Neural cell (in vitro differentiated cells): Measurements from ENCODE around the gene RAP1GAP2. TPM values are rescaled to one million over a fixed set of nuclear protein-coding genes. Genes with fewer than 3 reads are reported as not detected.
"Not testable (repeated sequence)": the region's sequence is repeated elsewhere in the genome, so short reads cannot be mapped to it uniquely, and the experiment has no call there.

Experiments used
- H2AFZ ChIP-seq: fragments of 200-600, 300-800 bp; sonication (generic), shearing (Covaris generic); 2 replicates; pipeline ENCODE4 v1.6.0; 2014; ENCODE audit warnings: low read depth, mild to moderate bottlenecking, antibody characterized with exemption, low read length, moderate library complexity
- H3F3A ChIP-seq: fragments of 200-600 bp; shearing (Covaris generic); 2 replicates; pipeline ENCODE4 v1.6.1; 2016; ENCODE audit warnings: mild to moderate bottlenecking, moderate library complexity, mixed read lengths, antibody characterized with exemption, low read length; ENCODE audit not compliant: insufficient read depth, poor library complexity, severe bottlenecking
- H3K27ac ChIP-seq: fragments of 200-600, 300-800 bp; sonication (generic), shearing (Covaris generic); 2 replicates; pipeline ENCODE4 v1.5.1; 2014; ENCODE audit warnings: mild to moderate bottlenecking, low read length, moderate library complexity
- H3K27me3 ChIP-seq: fragments of 300-800, 200-600 bp; sonication (generic), shearing (Covaris generic); 2 replicates; pipeline ENCODE4 v1.6.0; 2014; ENCODE audit warnings: mild to moderate bottlenecking, low read depth, low read length, moderate library complexity; ENCODE audit not compliant: insufficient read depth
- H3K36me3 ChIP-seq: fragments of 300-800, 200-600 bp; sonication (generic), shearing (Covaris generic); 2 replicates; pipeline ENCODE4 v1.5.1; 2014; ENCODE audit warnings: mild to moderate bottlenecking, antibody characterized with exemption, low read length, moderate library complexity; ENCODE audit not compliant: insufficient read depth
- H3K4me2 ChIP-seq: fragments of 300-800, 200-600 bp; sonication (generic), shearing (Covaris generic); 2 replicates; pipeline ENCODE4 v1.6.0; 2014; ENCODE audit warnings: mild to moderate bottlenecking, low read length
- H3K4me3 ChIP-seq: fragments of 300-800, 200-600 bp; sonication (generic), shearing (Covaris generic); 2 replicates; pipeline ENCODE4 v1.5.1; 2014; ENCODE audit warnings: mild to moderate bottlenecking, low read length, moderate library complexity
- H3K79me2 ChIP-seq: fragments of 200-600 bp; shearing (Covaris generic); replicated peaks from 2 replicates; pipeline ENCODE4 v1.6.0; 2014; ENCODE audit warnings: mild to moderate bottlenecking, low read length, moderate library complexity; ENCODE audit not compliant: insufficient read depth
- H3K9ac ChIP-seq: fragments of 300-800, 200-600 bp; sonication (generic), shearing (Covaris generic); 2 replicates; pipeline ENCODE4 v1.6.1; 2016; ENCODE audit warnings: mild to moderate bottlenecking, low read length, mixed read lengths
- H3K9me2 ChIP-seq: fragments of 200-600 bp; shearing (Covaris generic); 2 replicates; pipeline ENCODE4 v1.6.1; 2016; ENCODE audit warnings: mild to moderate bottlenecking, low read length, mixed read lengths; ENCODE audit not compliant: insufficient read depth
- H3K9me3 ChIP-seq: fragments of 200-600, 300-800 bp; sonication (generic), shearing (Covaris generic); 2 replicates; pipeline ENCODE4 v1.6.1; 2016; ENCODE audit warnings: mild to moderate bottlenecking, mixed run types, low read length, moderate library complexity, mixed read lengths
- H4K20me1 ChIP-seq: fragments of 200-600 bp; shearing (Covaris generic); 2 replicates; pipeline ENCODE4 v1.6.1; 2016; ENCODE audit warnings: mild to moderate bottlenecking, mixed run types; ENCODE audit not compliant: insufficient read depth
- CTCF ChIP-seq: fragments of 450-650 bp; IDR thresholded peaks from 2 replicates; pipeline ENCODE4 v1.5.1; 2014; ENCODE audit warnings: antibody characterized with exemption, mild to moderate bottlenecking, moderate library complexity; ENCODE audit not compliant: poor library complexity, severe bottlenecking
- EP300 ChIP-seq: fragments of 450-650 bp; conservative IDR thresholded peaks from 2 replicates; pipeline ENCODE4 v1.6.1; 2014; ENCODE audit warnings: antibody characterized with exemption, mild to moderate bottlenecking, moderate library complexity; ENCODE audit not compliant: poor library complexity, severe bottlenecking
- EZH2 ChIP-seq: fragments of 200-600, 300-800 bp; shearing (Covaris generic), sonication (generic); IDR thresholded peaks from 2 replicates; pipeline ENCODE4 v1.6.1; 2014; ENCODE audit warnings: antibody characterized with exemption, low read length, borderline replicate concordance, mild to moderate bottlenecking; ENCODE audit not compliant: insufficient read depth, poor library complexity, severe bottlenecking
- MXI1 ChIP-seq: fragments of 450-650 bp; conservative IDR thresholded peaks from 2 replicates; pipeline ENCODE4 v1.6.1; 2014; ENCODE audit warnings: antibody characterized with exemption, mild to moderate bottlenecking; ENCODE audit not compliant: poor library complexity, severe bottlenecking
- POLR2AphosphoS5 ChIP-seq: IDR thresholded peaks from 2 replicates; pipeline ENCODE4 v1.6.1; 2012
- RAD21 ChIP-seq: fragments of 450-650 bp; conservative IDR thresholded peaks from 2 replicates; pipeline ENCODE4 v1.6.1; 2014; ENCODE audit warnings: antibody characterized with exemption, mild to moderate bottlenecking, moderate library complexity
- REST ChIP-seq: IDR thresholded peaks from 2 replicates; pipeline ENCODE4 v1.6.1; 2012; ENCODE audit warnings: borderline replicate concordance
- SMC3 ChIP-seq: fragments of 450-650 bp; conservative IDR thresholded peaks from 2 replicates; pipeline ENCODE4 v1.6.1; 2014; ENCODE audit warnings: antibody characterized with exemption, mild to moderate bottlenecking, moderate library complexity; ENCODE audit not compliant: poor library complexity
- TAF1 ChIP-seq: IDR thresholded peaks from 2 replicates; pipeline ENCODE4 v1.6.1; 2012; ENCODE audit warnings: low read depth
- polyA plus RNA-seq: library from polyadenylated mRNA; depleted of rRNA; stranded (reverse); fragments of >200 nt; gene quantifications from 2 replicates; pipeline ENCODE4 v1.2.3, GENCODE V29; 2014

Gene RAP1GAP2
- polyA plus RNA-seq, 1 donor from 2014 or later = 14.8 TPM

GRCh38 chr17:2990396-2990795, 194.2 kb downstream of the RAP1GAP2 start:
- Histone ChIP-seq H3K36me3 (no peaks in the 10 kb centered on the region), H4K20me1 (no peaks in the 10 kb centered on the region), H3K27me3 (no peaks in the 10 kb centered on the region), H3K4me3 (no peak overlapping the region), H3K79me2 (no peaks in the 10 kb centered on the region), H3F3A (no peaks in the 10 kb centered on the region), H3K9me3 (no peaks in the 10 kb centered on the region), H3K9ac (no peak overlapping the region), H3K9me2 (no peaks in the 10 kb centered on the region), H3K27ac (no peak overlapping the region), H2AFZ (no peak overlapping the region), H3K4me2 (no peak overlapping the region)
- TF ChIP-seq EP300 = no peak
- TF ChIP-seq EZH2 = no peak
- no peak for TF ChIP-seq TAF1
- TF ChIP-seq MXI1 = no peak
- no peak for TF ChIP-seq CTCF
- no peak for TF ChIP-seq REST
- TF ChIP-seq SMC3 = no peak
- TF ChIP-seq POLR2AphosphoS5 = no peak
- no peak for TF ChIP-seq RAD21

- not testable (repeated sequence) for H3K27ac ChIP-seq, H2AFZ ChIP-seq, H4K20me1 ChIP-seq, H3K79me2 ChIP-seq, H3K36me3 ChIP-seq, H3K9me2 ChIP-seq, H3K9me3 ChIP-seq, H3K4me2 ChIP-seq, H3F3A ChIP-seq, H3K9ac ChIP-seq, H3K4me3 ChIP-seq, H3K27me3 ChIP-seq
These were observed 195.3 kb downstream of the RAP1GAP2 start for GRCh38 chr17:2991396-2992180.
